GM21390 (cell line): Measurements from ENCODE around the gene RPTOR.

ENCODE experiments used
- ATAC-seq: cut with Tn5 transposase; IDR thresholded peaks from one replicate; pipeline ENCODE4 v1.9.1; 2021; ENCODE audit not compliant: unreplicated experiment

Gene RPTOR

DNA sequence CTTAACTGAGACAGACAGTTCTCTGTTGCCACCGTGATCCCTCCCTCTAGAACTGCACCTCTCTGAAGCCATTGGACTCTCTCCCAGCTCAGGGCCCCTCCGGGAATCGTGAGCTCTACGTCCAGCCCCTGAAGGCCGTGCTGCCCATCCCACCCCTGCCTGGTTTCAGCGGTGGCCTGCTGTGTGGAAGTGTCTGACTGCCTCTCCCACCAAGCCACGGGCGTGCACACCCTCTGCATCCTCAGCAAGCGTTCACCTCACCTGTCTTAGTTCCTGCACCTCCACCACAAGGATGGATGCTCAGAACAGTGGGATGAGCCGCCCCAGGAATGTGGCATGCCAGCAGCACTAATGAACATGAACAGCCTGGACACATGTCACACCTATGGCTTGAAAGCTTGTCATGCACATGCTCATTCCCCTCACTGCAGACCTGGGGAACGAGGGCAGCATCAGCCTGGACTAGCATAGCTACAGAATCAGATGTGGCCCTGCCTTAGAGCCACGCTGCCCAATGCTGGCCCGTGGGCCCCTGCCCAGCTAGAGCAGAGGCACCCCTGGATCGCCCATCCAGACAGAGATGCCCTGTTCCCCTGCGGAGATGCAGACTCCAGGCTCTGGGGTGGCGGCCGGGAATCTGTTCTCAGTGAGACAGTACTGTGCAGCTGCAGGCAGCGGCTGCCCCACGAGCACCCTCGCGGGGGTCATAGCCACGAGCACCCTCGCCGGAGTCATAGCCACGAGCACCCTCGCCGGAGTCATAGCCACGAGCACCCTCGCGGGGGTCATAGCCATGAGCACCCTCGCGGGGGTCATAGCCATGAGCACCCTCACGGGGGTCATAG lies 373.3 kb downstream of the RPTOR start:
- ATAC-seq = no peak

DNA sequence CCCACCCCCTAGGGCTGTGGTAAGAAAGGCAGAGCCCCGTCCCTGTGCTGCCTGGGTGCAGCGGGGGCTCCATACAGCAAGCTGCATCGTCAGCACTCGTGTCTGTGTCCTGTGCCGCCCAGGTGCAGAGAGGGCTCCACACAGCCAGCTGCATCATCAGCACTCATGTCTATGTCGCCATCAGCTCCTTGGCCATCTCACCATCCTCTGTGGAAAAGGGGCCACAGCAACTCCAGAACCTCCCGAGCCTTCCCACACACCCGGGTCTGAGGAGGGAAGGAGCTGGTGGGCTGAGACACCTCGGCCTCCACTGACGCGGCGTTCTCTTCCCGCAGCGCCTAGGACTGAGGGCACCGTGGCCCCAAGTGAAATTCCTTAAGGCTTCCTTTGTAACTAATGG lies 374.1 kb downstream of the RPTOR start:
- no peak for ATAC-seq

DNA sequence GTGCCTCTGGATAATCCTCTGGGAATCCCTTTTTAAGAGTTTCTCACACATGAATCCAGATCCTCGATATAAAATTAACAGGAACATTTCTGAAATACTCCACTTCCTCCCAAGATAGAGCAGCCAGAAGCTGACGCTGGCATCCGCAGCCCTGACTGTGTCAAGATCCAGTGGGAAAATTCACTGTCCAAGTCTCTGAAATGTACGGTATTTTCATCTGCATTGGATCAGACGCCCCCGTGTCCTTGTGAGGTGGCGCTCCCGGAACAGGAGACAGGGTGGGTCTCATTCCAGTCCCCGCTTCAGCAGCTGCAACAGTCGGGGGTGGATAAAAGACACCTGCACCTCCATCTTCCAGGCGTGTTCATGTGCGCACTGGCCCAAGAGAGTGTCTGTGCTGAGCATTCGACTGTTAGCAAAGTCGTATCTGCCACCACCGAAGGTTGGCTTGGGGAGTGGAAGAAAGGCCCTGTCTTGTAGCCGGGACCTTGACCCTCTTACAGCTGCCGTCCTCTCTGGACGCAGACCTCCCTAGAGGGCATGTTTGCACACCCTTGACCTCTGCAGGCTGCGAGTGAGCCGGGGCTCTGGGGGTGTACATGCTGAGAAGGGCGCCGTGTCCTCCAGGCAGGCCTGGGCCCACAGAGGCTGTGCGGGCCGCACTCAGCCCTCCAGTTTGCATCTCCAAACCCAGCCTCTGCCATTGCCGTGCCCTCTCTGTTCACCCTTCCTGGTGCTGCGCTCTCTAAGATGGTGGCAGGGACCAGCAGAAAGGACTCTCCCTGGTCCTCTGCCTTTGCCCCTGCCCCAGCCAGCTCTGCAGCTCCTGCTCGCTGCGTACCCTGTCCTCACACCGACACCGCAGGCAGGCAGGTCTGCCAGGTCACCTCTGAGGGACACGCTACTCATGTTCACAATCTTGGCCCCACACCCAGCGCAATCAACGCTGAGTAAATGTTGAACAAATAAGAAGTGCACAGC lies 375.0 kb downstream of the RPTOR start:
- no peak for ATAC-seq

DNA sequence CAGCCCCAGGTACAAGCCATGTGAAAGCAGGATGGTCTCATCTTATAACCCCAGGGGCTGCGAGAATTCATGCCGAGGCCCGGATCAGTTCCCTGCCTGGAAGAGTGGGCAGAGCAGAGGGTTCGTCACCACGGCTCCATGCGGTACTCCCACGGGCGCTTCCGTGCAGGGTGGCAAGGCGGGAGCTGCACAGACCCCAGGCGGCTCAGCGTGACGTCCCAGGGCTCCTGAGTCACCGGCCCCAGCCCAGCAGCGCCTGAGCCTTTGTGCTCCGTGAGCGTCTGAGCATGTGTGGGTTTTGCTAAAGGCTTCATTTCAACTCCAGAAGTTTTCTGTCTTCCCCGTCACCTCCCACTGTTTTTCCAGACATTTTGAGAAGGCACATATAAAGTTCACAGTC lies 375.8 kb downstream of the RPTOR start:
- no peak for ATAC-seq

DNA sequence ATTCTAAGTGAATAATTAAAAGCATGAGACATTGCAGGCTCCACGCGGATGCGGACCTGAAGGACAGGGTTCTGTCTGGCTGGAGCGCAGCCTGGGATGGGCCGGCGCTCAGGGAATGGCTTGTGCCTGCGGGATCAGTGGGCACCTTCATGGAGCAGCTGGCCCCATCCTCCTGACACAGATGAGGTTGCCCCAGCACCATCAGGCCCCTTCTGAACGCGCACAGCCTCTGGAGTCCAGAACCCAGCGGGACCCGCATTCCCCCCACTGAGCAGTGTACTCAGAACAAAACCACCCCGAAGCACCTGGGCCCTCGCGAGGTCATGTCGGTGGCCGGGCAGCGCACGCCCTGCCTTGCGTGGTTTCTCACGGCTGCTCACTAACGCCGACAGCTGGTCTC lies 376.5 kb downstream of the RPTOR start:
- no peak for ATAC-seq

DNA sequence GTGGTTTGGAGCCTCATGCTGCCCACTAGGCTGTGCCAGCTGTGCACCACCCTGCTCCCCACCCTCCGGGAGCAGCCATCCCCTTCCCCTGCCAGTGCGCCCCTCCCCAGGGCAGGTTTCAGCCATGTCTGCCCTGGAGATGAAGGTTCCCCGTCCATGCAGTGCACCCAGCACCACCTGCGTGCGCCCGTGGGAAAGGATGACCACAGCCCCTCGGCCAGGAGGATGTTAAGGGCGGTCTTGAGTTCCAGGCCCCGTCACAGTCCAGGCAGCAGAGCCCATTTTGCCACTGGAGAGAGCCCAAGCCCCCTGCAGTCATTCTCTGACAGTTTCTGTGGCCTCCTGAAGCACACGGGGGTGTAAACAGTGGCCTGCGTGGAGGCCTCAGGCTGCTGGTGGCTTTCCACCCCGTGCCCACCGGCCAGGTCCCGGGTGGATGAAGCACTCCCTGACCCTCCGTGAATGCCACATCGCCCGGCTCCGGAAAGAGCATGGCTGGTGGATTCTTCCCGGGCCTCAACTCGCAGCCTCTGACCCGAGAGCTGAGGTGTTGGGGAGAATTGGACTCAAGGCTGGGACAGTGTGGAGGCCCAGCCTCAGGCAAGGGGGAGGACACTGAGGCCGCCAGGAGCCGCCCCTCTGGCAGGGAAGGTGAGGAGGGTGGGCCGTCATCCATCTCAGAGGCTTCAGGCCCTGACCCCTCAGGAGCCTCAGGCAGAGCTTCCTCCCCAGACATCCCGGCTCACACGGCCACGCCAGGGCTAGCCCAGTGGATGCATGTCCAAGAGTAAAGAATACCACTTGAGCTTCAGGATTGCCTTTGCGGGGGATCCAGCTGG lies 377.3 kb downstream of the RPTOR start:
- ATAC-seq = no peak

DNA sequence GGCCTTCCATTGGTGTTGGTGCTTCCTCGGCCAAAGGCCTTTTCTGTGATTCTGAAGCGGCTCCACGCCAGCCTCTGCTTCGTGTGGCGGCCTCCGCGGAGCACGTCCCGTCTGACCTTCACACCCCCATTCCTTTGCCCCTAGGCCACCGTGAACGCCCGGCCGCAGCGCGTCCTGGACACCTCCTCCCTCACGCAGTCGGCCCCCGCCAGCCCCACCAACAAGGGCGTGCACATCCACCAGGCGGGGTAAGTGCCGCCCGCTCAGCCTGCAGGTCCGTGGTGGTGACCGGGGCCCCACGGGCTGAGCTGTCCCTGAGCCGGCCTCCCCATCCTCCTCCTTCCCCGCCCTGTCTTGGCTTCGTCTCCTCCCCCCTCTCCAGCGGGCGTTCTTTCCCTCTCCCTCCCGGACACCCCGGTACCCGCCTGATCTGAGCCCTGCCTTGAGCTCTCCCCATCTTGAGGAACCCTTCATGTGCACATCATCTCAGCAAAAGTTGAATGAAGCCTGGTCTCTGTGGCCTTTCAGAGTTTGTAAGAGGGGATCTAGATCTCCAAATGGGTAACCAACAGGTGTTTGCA lies 378.0 kb downstream of the RPTOR start:
- no peak for ATAC-seq

DNA sequence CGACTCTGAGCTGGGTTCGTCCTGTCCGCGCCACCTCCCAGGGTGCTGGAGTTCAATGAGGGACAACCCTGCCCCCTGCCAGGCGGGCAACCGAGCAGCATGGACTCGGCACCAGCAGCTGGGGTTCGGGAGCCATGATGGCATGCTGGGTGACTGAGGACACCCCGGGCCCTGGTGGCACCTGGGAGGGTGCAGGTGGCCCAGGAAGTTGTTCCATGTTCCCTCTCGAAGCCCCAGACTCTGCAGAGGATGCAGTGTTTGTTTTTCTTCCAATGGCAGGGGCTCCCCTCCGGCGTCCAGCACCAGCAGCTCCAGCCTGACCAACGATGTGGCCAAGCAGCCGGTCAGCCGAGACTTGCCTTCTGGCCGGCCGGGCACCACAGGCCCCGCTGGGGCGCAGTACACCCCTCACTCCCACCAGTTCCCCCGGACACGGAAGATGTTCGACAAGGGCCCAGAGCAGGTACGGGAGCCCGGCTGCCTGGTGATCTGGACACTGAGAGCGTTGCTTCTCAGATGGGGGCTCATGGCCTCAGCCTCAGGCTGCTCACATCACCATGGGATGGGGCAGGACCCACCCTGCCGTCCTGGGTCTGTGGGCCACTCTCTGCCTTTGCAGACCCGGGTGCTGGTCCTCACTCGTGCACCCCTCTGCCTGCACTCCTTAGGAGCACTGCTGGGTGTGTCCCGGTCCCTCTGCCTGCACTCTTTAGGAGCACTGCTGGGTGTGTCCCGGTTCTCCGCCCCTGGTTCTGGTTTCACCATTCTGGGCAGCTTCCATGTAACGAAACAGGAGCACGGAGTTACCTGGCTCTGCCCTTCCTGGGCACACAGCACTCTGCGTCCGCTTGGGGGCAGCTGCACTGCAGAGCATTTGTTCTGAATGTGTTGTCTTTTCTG lies 378.8 kb downstream of the RPTOR start:
- no peak for ATAC-seq

DNA sequence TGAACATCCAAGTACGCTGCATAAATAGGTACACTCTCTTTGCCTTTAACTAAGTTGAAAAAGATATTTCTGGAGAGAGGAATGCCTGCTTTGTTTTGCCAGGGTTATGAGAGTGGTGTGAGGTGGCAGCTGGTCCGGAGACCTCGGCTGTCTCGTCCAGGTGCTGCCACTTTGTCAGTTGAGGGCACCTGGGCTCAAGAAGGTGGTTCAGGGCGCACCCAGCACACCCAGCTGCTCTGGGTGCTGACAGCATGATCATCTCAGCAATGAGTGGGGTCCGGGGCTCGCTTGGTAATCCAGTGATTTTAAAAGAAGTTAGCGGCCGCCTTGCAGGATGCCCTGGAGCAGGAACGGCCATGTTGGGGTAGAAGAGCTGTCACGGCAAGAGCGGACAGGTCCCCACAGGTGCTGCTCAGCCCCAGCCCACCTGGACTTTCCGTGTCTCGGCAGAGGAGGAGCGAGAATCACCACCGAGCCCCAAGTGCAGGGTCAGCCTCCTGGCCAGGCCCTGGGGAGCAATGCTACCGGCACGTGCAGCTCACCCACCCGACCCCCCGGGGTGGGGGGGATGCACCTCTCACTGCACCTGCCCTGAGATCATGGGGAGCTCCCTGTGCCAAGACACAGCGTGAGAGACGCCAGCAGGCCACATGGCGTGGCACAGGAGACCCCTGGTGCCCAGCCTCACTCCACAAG lies 379.6 kb downstream of the RPTOR start:
- no peak for ATAC-seq

DNA sequence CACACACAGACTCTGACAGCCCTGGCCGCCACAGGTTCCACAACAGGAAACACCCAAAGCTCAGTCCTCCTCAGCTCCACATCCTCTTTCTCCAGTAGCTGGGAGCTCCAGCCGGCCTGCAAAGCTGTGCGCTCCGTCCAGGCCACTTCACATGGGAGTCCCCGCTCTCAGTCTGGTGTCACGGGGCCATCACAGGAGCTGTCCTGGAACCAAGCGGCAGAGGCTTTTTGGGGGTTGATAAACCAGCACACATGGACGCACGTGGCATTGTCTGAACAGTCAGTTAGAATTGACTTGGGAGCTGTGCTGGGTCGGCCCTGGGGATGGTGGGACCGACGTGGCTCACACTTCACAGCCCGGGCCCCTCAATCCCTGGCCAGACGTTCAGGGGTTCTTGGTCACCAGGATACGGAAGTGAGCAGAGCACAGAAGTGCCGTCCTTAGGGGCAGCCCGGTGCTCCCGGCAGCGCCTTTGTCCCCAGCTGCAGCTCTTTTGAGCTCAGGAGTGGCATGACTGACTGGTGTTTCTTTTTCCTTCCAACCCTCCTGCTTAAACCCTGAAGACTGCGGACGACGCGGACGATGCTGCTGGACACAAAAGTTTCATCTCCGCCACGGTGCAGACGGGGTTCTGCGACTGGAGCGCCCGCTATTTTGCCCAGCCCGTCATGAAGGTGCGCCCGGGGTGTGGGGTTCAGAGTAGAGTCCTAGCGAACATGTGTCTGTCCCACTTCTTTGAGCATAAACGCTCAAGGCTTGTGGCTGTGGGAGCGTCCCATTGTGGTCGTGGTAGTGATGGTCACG lies 380.4 kb downstream of the RPTOR start:
- ATAC-seq = no peak

DNA sequence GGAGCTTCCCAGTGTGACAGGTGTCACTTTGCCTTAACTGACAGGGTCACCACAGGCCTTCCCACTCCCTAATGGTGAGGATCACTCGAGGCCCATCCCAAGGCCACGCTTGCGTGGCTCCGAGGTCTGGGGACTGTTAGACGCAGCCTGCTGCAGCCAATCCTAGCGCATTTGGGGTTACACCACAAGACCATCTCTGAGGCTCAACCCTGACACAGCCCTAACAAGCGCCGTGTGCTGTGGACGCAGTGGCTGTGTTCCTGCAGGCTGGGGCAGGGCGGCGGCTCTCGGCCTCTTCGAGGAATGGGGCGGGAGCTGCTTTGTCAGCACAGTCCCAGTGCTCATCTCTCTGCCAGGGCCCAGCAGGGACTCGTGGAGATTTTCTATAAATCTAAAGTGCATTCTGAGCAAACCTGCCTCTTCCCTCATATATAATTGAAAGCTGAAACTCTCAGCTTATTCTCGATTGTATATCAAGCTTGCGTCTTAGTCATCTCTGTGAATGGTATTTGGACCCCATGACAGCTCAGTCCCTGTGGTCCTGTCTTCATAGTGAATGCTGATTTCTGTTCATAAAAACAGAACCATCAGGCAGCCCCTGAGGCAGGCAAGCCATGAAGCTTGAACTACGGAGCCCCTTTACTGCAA lies 381.2 kb downstream of the RPTOR start:
- ATAC-seq = no peak

DNA sequence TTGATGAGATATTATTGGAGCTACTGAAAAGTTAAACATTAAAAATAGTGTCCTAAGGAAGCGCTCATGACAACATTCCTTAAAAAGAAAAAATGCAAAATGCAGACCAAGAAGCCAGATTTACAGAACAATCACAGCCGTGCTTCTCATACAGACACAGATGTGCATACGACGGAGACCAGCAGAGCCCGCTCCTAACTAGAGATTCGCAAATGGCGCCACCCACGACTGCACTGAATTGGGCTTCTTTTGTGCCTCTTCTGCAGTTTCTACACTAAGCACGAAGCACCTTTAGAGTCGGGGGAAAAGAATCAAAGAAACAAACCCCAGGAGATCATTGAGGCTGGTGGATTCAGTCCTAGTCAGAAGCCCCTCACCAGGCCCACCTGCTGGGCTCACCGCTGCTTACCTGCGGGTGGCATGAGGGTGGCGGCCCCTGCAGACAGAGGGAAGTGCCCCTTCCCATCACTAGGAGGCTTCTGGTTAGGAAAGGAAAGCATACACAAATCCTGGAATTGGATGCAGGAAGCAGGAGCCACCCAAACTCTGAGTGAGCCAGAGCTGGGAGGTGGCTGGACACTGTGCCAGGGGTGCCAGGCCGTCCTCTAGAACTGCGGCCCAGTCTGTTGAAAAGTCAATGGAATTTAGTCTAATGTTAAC lies 382.1 kb downstream of the RPTOR start:
- no peak for ATAC-seq

DNA sequence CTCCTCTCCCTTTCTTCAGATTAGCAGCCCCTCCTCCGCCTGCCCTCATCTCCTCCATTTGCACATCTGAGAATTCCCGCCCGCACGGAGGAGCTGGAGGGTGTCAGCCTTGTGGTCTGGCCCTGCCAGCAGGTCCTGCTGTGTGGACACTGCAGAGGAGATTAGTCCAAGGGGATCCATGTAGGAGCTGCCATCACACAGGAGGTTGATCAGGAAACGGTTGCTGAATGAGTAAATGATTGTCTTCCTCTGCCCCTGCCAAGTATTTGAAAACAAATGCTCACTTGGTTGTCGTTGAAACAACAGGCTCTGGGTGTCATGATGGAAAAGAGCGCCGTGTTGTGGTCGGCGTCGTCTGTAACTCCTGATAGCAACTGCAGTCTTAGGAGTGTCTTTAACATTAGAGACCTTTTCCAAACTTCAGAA lies 383.2 kb downstream of the RPTOR start:
- ATAC-seq = no peak

DNA sequence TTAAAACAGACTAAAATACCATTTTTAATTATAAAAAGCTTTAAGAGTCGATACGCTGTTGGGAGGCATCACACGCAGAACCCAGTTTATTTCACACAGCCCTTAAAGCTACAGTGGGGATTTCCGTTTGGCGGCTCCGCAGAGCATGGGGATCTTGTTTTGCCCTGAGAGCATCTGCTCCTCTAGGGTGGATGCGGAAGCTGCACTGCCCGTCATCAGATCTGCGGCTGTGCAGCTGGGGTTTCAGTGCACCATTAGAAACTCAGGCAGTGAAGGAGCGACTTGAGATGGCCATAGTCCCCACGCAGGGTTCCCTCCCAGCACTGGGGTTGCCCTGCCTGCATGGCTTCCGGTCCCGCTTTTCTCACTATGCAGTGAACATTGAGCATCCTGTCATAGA lies 384.8 kb downstream of the RPTOR start:
- ATAC-seq = no peak

DNA sequence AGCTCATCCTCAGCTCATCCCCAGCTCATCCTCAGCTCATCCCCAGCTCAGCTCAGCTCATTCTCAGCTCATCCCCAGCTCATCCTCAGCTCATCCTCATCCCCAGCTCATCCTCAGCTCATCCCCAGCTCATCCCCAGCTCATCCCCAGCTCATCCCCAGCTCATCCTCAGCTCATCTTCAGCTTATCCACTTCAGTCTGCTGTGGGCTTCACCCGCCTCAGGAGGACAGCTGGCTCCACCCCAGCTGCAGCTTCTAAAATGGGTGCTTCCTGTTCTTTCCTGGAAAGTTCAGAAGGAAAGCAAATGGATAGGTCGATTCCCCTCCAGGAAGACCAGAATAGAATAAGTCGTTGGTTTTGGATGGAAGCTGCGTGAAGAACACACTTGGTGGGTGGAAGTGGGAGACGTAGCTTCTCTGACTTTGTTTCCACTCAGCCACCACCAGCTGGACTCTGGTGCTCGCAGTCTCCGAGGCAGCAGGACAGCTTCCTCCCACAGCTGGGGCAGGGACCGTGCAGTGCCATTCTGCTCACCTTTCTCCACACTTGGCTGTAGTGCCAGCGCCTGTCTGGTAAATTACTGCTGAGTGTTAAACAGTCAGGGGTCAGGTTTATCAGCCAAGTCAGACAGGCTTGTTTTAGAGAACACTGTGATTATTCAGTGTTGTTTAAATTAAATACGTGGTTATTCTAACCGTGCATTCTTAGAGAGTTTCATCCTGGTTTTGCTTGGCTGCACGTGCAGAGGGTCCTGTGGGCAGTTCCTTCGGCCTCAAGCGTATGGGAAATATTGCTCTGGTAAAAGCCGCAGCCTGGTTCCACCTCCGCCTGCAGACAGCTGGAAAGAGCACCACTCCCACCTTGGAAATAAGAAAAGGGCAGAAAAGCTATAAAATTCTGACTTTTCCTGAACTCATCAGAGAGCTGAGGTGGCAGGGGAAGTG lies 386.0 kb downstream of the RPTOR start:
- no peak for ATAC-seq
